SK-N-SH (cell line): Measurements from ENCODE around the gene HOXA5.

Experiments used
- CTCF ChIP-seq: fragments of 200-600 bp; sonication (generic); IDR thresholded peaks from 2 replicates; pipeline ENCODE4 v1.6.1; 2017; ENCODE audit warnings: antibody characterized with exemption, mild to moderate bottlenecking, moderate library complexity
- EP300 ChIP-seq, 2 experiments: IDR thresholded peaks; 2 replicates each; pipeline versions ENCODE4 v1.4.0 to v1.6.1; 2012; ENCODE audit warnings: borderline replicate concordance in 1 of 2, low read depth in 1 of 2, low read length in 1 of 2
- EZH2phosphoT487 ChIP-seq: fragments of 200-600 bp; sonication (generic); IDR thresholded peaks from 2 replicates; pipeline ENCODE4 v1.6.1; 2017; ENCODE audit warnings: low read depth, mixed run types, mild to moderate bottlenecking, antibody characterized with exemption, moderate library complexity, borderline replicate concordance
- FOXM1 ChIP-seq: IDR thresholded peaks from 2 replicates; pipeline ENCODE4 v1.4.0; 2012; ENCODE audit warnings: low read depth, mild to moderate bottlenecking
- GATA2 ChIP-seq: sonication (generic); formaldehyde crosslinking; IDR thresholded peaks from 2 replicates; pipeline ENCODE4 v1.5.0; 2020; ENCODE audit warnings: mild to moderate bottlenecking, missing genetic modification reagents
- IRF3 ChIP-seq: fragments of 150-350 bp; IDR thresholded peaks from 2 replicates; pipeline ENCODE4 v1.6.1; 2016; ENCODE audit warnings: mild to moderate bottlenecking, low read depth, low read length
- MXI1 ChIP-seq: IDR thresholded peaks from 2 replicates; pipeline ENCODE4 v1.6.1; 2012; ENCODE audit warnings: mild to moderate bottlenecking, low read depth, low read length, improper control_type of control experiment
- NFIC ChIP-seq: IDR thresholded peaks from 2 replicates; pipeline ENCODE4 v1.4.0; 2012; ENCODE audit warnings: borderline replicate concordance
- POLR2AphosphoS5 ChIP-seq: IDR thresholded peaks from 2 replicates; pipeline ENCODE4 v1.6.1; 2012; ENCODE audit warnings: low read depth, low read length
- REST ChIP-seq: IDR thresholded peaks from 2 replicates; pipeline ENCODE4 v1.6.1; 2012; ENCODE audit warnings: mild to moderate bottlenecking, low read depth, low read length, moderate library complexity
- SMC3 ChIP-seq: IDR thresholded peaks from 2 replicates; pipeline ENCODE4 v1.6.1; 2012; ENCODE audit warnings: low read depth, low read length, improper control_type of control experiment
- TCF12 ChIP-seq: IDR thresholded peaks from 2 replicates; pipeline ENCODE4 v1.4.0; 2012
- ZBTB33 ChIP-seq: IDR thresholded peaks from 2 replicates; pipeline ENCODE4 v1.4.0; 2012; ENCODE audit warnings: low read depth, borderline replicate concordance

- no peak for TF ChIP-seq CTCF
- TF ChIP-seq POLR2AphosphoS5 = no peak
- TF ChIP-seq REST = no peak
- no peak for TF ChIP-seq GATA2
- TF ChIP-seq SMC3 = no peak
- TF ChIP-seq NFIC = no peak
- no peak for TF ChIP-seq MXI1
- TF ChIP-seq ZBTB33 = no peak
- TF ChIP-seq TCF12 = no peak
- no peak for TF ChIP-seq IRF3
- no peak for TF ChIP-seq EP300 (IDR thresholded peaks at IDR 0.05; ENCODE audit: borderline replicate concordance in 1 of 2, low read depth in 1 of 2, low read length in 1 of 2)
- TF ChIP-seq FOXM1 = no peak
- TF ChIP-seq EZH2phosphoT487 = peak; percentile 82; the same call in 1 of the 2 replicates
These were observed 49.3 kb upstream of the HOXA5 start for GRCh38 chr7:27192546-27193334.
